CD4-positive, alpha-beta T cell treated with Interleukin-12 subunit alpha and Interleukin-12 subunit beta, for 1 hour (primary cell): Measurements from ENCODE around the gene SLC33A1.
"Not testable (repeated sequence)": the region's sequence is repeated elsewhere in the genome, so short reads cannot be mapped to it uniquely, and the experiment has no call there.

Experiments
- DNase-seq: peaks from one replicate; pipeline ENCODE4 v3.0.0-alpha.2; 2020

Gene SLC33A1

GRCh38 chr3:155854141-155854940 lies at the start of gene SLC33A1:
Gene SLC33A1, minus strand, starts transcription at chr3:155854427. Its CDS starts 430 bp downstream, at chr3:155853997.
- DNase-seq = peak; percentile 99

- DNase-seq = no peak
Observed at GRCh38 chr3:155895379-155895900, 41.2 kb upstream of the SLC33A1 start.

- no peak for DNase-seq
Observed at GRCh38 chr3:155891321-155891720, 37.1 kb upstream of the SLC33A1 start.

GRCh38 chr3:155890671-155891190 lies 36.5 kb upstream of the SLC33A1 start:
- no peak for DNase-seq

- no peak for DNase-seq
Observed at GRCh38 chr3:155889952-155890351, 35.7 kb upstream of the SLC33A1 start.

- no peak for DNase-seq
Observed at GRCh38 chr3:155889212-155889611, 35.0 kb upstream of the SLC33A1 start.

- DNase-seq = no peak
Observed at GRCh38 chr3:155886915-155887314, 32.7 kb upstream of the SLC33A1 start.

- not testable (repeated sequence) for DNase-seq
Observed at GRCh38 chr3:155886348-155886747, 32.1 kb upstream of the SLC33A1 start.

- DNase-seq = no peak
Observed at GRCh38 chr3:155885292-155885691, 31.1 kb upstream of the SLC33A1 start.

- DNase-seq = no peak
Observed at GRCh38 chr3:155884292-155884691, 30.1 kb upstream of the SLC33A1 start.

- DNase-seq = no peak
Observed at GRCh38 chr3:155880286-155880685, 26.1 kb upstream of the SLC33A1 start.

- DNase-seq = no peak
Observed at GRCh38 chr3:155876503-155876902, 22.3 kb upstream of the SLC33A1 start.

- DNase-seq = no peak
Observed at GRCh38 chr3:155876037-155876436, 21.8 kb upstream of the SLC33A1 start.

- no peak for DNase-seq
Observed at GRCh38 chr3:155872904-155873646, 18.8 kb upstream of the SLC33A1 start.

GRCh38 chr3:155871746-155872158 lies 17.5 kb upstream of the SLC33A1 start:
- peak; percentile 12 for DNase-seq

GRCh38 chr3:155870945-155871745 lies 16.9 kb upstream of the SLC33A1 start:
- DNase-seq = peak; percentile 48

GRCh38 chr3:155870133-155870944 lies 16.1 kb upstream of the SLC33A1 start, which contains the start of gene GMPS:
Gene GMPS, plus strand, starts transcription at chr3:155870650. Its CDS starts 221 bp downstream, at chr3:155870871.
- DNase-seq = peak; percentile 97

- DNase-seq = no peak
Observed at GRCh38 chr3:155869691-155870090, 15.5 kb upstream of the SLC33A1 start.

- no peak for DNase-seq
Observed at GRCh38 chr3:155863072-155863784, 9.0 kb upstream of the SLC33A1 start.

- DNase-seq = peak; percentile 84
Observed at GRCh38 chr3:155862290-155862982, 8.2 kb upstream of the SLC33A1 start.
